Measurements from ENCODE around the gene FLT1. TPM values are rescaled to one million over a fixed set of nuclear protein-coding genes. Genes with fewer than 3 reads are reported as not detected.
A peak's percentile ranks its signal among the peaks of the same experiment; 100 is the strongest.

The FLT1 gene
- total and polyA plus RNA-seq, 9 donors = 5.8 to 31.4 (median 9.9) TPM

DNA sequence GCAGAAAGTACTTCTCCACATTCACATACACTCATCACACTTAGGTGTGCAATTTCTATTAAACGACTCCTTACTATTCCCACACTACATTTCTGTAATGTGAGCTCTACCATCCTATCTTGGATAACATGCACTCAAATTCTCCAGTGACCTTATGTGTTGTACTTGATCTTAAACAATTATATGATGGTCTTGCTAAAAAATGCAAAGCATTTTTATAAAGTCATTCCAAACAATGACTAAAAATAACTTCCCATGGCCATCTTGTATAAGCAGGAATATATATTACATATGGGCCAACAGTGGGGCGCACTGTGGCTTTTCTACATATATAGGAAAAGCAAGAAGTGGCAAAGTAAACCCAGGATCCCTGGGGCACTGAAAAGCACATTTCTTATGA, 155.5 kb downstream of the FLT1 start:
- Histone ChIP-seq H3K4me1 (ENCODE audit: insufficient read depth) (peaks cover 7% of the 10 kb centered on the region), H3K27ac (no peak overlapping the region), H3K36me3 (no peaks in the 10 kb centered on the region), H3K9me3 (no peaks in the 10 kb centered on the region), H3K27me3 (no peaks in the 10 kb centered on the region), H3K4me3 (no peak overlapping the region)
- TF ChIP-seq EP300 (IDR thresholded peaks at IDR 0.05) (no peak), POLR2A (IDR thresholded peaks at IDR 0.05) (no peak), CTCF (IDR thresholded peaks at IDR 0.05) (no peak)
- 90 to 92% (median 91%) methylated on average over 2 of the region's 2 CpGs for WGBS, 3 donors
- DNase-seq = no peak
- intact Hi-C loops (cut with DNase I) = no loop called here

GRCh38 chr13:28338742-28339141, 156.2 kb downstream of the FLT1 start:
- TF ChIP-seq CTCF (IDR thresholded peaks at IDR 0.05) = no peak
- TF ChIP-seq EP300 (IDR thresholded peaks at IDR 0.05) = no peak
- no peak for TF ChIP-seq POLR2A (IDR thresholded peaks at IDR 0.05)
- H3K9me3 ChIP-seq = no peaks in the 10 kb centered on the region
- no peaks in the 10 kb centered on the region for H3K27me3 ChIP-seq
- 70 to 92% (median 75%) methylated on average over 5 to 6 of the region's 6 CpGs for WGBS, 3 donors
- no peaks in the 10 kb centered on the region for H3K36me3 ChIP-seq
- H3K4me3 ChIP-seq = no peak overlapping the region
- DNase-seq = no peak
- intact Hi-C loops (cut with DNase I) = no loop called here
- no peak overlapping the region for H3K27ac ChIP-seq
- H3K4me1 ChIP-seq (ENCODE audit: insufficient read depth) = peaks cover 7% of the 10 kb centered on the region

DNA sequence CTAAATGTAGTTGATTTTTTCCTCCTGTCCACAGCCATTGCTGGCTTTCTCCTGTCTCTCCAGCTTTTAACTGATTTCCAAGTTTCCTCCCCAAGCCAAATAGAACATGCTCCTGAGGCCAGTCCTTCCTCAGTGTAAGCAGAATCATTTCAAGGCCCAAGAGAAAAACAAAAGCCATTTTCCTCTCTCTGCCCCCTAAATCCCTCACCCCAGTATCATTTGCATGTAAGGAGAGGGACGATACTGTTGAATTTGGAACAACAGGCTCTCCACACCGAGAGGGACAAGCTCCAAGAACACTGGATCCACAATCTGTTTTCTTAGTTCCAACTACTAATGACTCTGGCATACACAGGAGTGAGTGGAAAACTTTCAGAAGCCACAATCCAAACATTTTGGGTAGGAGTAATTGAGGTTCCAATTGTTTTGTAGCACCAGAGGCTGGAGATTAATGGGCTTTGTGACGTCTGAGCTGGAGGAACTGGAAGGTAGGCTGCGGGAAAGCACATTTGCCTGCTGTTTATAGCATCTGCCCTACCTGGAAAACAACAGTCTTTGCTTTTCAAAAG, 156.8 kb downstream of the FLT1 start:
- no peaks in the 10 kb centered on the region for H3K27me3 ChIP-seq
- H3K4me1 ChIP-seq (ENCODE audit: insufficient read depth) = peaks cover 7% of the 10 kb centered on the region
- H3K36me3 ChIP-seq = no peaks in the 10 kb centered on the region
- no peak overlapping the region for H3K4me3 ChIP-seq
- WGBS, 3 donors = 14 to 29% (median 24%) methylated on average over 4 of the region's 4 CpGs
- TF ChIP-seq CTCF (IDR thresholded peaks at IDR 0.05) (no peak), POLR2A (IDR thresholded peaks at IDR 0.05) (no peak), EP300 (IDR thresholded peaks at IDR 0.05) (no peak)
- no peak for DNase-seq
- H3K9me3 ChIP-seq = no peaks in the 10 kb centered on the region
- intact Hi-C loops (cut with DNase I) = no loop called here
- H3K27ac ChIP-seq = no peak overlapping the region

- H3K36me3 ChIP-seq = no peaks in the 10 kb centered on the region
- no peaks in the 10 kb centered on the region for H3K9me3 ChIP-seq
- no peak for TF ChIP-seq CTCF (IDR thresholded peaks at IDR 0.05)
- no peak for TF ChIP-seq POLR2A (IDR thresholded peaks at IDR 0.05)
- no peak for TF ChIP-seq EP300 (IDR thresholded peaks at IDR 0.05)
- H3K27me3 ChIP-seq = no peaks in the 10 kb centered on the region
- intact Hi-C loops (cut with DNase I) = no loop called here
- 29 to 42% (median 34%) methylated on average over 4 of the region's 4 CpGs for WGBS, 3 donors
- H3K4me3 ChIP-seq = no peak overlapping the region
- no peak overlapping the region for H3K27ac ChIP-seq
- DNase-seq = peak in 1 of 5 donors; percentile 30
- peaks cover 7% of the 10 kb centered on the region for H3K4me1 ChIP-seq (ENCODE audit: insufficient read depth)
Measured at GRCh38 chr13:28337166-28338005, 157.5 kb downstream of the FLT1 start.
